ENCODE measurements around the gene TMEM63C.

TMEM63C gene

GRCh38 chr14:77241955-77242354, 60.4 kb downstream of the TMEM63C start:
- DNase-seq (ENCODE audit: low spot score in 2 of 2) (no peak), ATAC-seq (replicated peaks; ENCODE audit: extremely low read depth, poor library complexity, severe bottlenecking) (no peak)
- Mint-ChIP-seq H3K27me3 (no peaks in the 10 kb centered on the region), H3K36me3 (ENCODE audit: insufficient read depth) (peaks cover 2% of the 10 kb centered on the region), H3K4me3 (no peak overlapping the region), H3K4me1 (no peaks in the 10 kb centered on the region), H3K9me3 (no peaks in the 10 kb centered on the region), H3K27ac (ENCODE audit: low read depth) (no peak overlapping the region)

GRCh38 chr14:77242752-77243151, 61.2 kb downstream of the TMEM63C start:
- DNase-seq (ENCODE audit: low spot score in 2 of 2) = no peak
- Mint-ChIP-seq H3K4me1 (no peaks in the 10 kb centered on the region), H3K4me3 (no peak overlapping the region), H3K36me3 (ENCODE audit: insufficient read depth) (peaks cover 2% of the 10 kb centered on the region), H3K9me3 (no peaks in the 10 kb centered on the region), H3K27me3 (no peaks in the 10 kb centered on the region), H3K27ac (ENCODE audit: low read depth) (no peak overlapping the region)
- no peak for ATAC-seq (replicated peaks; ENCODE audit: extremely low read depth, poor library complexity, severe bottlenecking)

DNA sequence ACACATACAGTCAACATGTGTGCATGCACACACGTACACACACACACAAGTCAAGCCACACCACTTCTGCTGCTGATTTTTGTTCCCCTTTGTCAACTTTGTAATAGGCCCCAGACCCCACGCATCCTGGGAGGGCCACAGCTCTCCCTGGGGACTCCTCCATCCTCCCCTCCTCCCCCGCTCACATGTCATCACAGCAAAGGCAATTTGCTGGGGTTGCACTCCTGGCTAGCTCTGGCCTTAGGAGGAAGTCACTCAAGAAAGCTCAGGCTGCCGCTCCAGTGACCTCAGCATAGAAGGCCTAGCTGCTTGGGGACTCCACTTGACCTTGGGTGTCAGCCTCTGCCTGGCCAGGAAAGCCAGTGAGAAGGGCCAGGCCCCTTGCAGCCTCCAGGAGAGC, 62.3 kb downstream of the TMEM63C start:
- H3K4me3 Mint-ChIP-seq = no peak overlapping the region
- no peak overlapping the region for H3K27ac Mint-ChIP-seq (ENCODE audit: low read depth)
- DNase-seq (ENCODE audit: low spot score in 2 of 2) (no peak), ATAC-seq (replicated peaks; ENCODE audit: extremely low read depth, poor library complexity, severe bottlenecking) (no peak)
- no peaks in the 10 kb centered on the region for H3K27me3 Mint-ChIP-seq
- H3K9me3 Mint-ChIP-seq = no peaks in the 10 kb centered on the region
- peaks cover 2% of the 10 kb centered on the region for H3K36me3 Mint-ChIP-seq (ENCODE audit: insufficient read depth)
- no peaks in the 10 kb centered on the region for H3K4me1 Mint-ChIP-seq

DNA sequence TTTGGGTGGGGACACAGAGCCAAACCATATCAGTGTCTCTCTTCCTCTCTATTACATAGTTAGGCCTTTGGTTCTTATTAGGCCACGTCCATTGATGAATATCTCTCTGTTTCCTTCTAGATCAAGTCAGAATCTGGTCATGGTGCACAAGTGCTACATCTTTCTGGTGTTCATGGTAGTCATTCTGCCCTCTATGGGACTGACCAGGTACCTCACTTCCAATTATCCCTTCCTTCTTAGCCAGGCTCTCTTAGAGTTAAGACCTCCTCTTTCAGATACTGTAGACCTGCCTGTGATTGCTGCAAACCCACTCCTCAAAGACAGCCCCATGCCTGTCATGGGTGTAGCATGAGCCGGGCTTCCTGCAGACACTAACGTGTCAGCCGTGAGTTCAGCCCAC, 64.2 kb downstream of the TMEM63C start:
- H3K27ac Mint-ChIP-seq (ENCODE audit: low read depth) = no peak overlapping the region
- no peaks in the 10 kb centered on the region for H3K4me1 Mint-ChIP-seq
- H3K9me3 Mint-ChIP-seq = no peaks in the 10 kb centered on the region
- no peaks in the 10 kb centered on the region for H3K27me3 Mint-ChIP-seq
- no peak overlapping the region for H3K4me3 Mint-ChIP-seq
- ATAC-seq (replicated peaks; ENCODE audit: extremely low read depth, poor library complexity, severe bottlenecking) (no peak), DNase-seq (ENCODE audit: low spot score in 2 of 2) (no peak)
- H3K36me3 Mint-ChIP-seq (ENCODE audit: insufficient read depth) = peaks cover 4% of the 10 kb centered on the region

GRCh38 chr14:77246784-77247183, 65.2 kb downstream of the TMEM63C start:
- no peak for DNase-seq (ENCODE audit: low spot score in 2 of 2)
- Mint-ChIP-seq H3K36me3 (ENCODE audit: insufficient read depth) (peaks cover 2% of the 10 kb centered on the region), H3K9me3 (no peaks in the 10 kb centered on the region), H3K4me1 (no peaks in the 10 kb centered on the region), H3K27ac (ENCODE audit: low read depth) (no peak overlapping the region), H3K27me3 (no peaks in the 10 kb centered on the region), H3K4me3 (no peak overlapping the region)
- ATAC-seq (replicated peaks; ENCODE audit: extremely low read depth, poor library complexity, severe bottlenecking) = no peak

GRCh38 chr14:77248666-77249065, 67.1 kb downstream of the TMEM63C start:
- no peaks in the 10 kb centered on the region for H3K4me1 Mint-ChIP-seq
- no peak overlapping the region for H3K4me3 Mint-ChIP-seq
- peaks cover 8% of the 10 kb centered on the region for H3K27me3 Mint-ChIP-seq
- H3K27ac Mint-ChIP-seq (ENCODE audit: low read depth) = no peak overlapping the region
- H3K9me3 Mint-ChIP-seq = no peaks in the 10 kb centered on the region
- DNase-seq (ENCODE audit: low spot score in 2 of 2) (no peak), ATAC-seq (replicated peaks; ENCODE audit: extremely low read depth, poor library complexity, severe bottlenecking) (no peak)
- H3K36me3 Mint-ChIP-seq (ENCODE audit: insufficient read depth) = peaks cover 5% of the 10 kb centered on the region

DNA sequence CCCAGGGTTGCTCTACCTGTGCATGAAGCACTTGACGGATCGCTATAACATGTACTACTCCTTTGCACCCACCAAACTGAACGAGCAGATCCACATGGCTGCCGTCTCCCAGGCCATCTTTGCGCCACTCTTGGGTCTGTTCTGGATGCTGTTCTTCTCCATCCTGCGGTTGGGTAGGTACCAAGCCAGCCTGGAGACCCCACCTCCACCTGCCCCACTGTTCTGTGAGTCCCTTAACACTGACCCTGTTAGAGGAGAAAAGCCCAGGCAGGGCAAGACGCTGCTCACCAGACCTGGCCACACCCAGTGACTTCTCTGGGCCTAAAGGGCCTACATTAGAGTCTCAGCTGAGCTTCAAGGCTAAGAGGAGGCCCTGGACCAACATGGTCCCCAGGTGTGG, 67.7 kb downstream of the TMEM63C start:
- Mint-ChIP-seq H3K27ac (ENCODE audit: low read depth) (no peak overlapping the region), H3K36me3 (ENCODE audit: insufficient read depth) (peaks cover 5% of the 10 kb centered on the region), H3K4me3 (no peak overlapping the region), H3K27me3 (peaks cover 11% of the 10 kb centered on the region), H3K9me3 (no peaks in the 10 kb centered on the region), H3K4me1 (no peaks in the 10 kb centered on the region)
- DNase-seq (ENCODE audit: low spot score in 2 of 2) (no peak), ATAC-seq (replicated peaks; ENCODE audit: extremely low read depth, poor library complexity, severe bottlenecking) (no peak)

- Mint-ChIP-seq H3K27me3 (peaks cover 15% of the 10 kb centered on the region), H3K36me3 (ENCODE audit: insufficient read depth) (peaks cover 5% of the 10 kb centered on the region), H3K4me1 (no peaks in the 10 kb centered on the region), H3K4me3 (no peak overlapping the region), H3K9me3 (no peaks in the 10 kb centered on the region), H3K27ac (ENCODE audit: low read depth) (no peak overlapping the region)
- DNase-seq (ENCODE audit: low spot score in 2 of 2) (no peak), ATAC-seq (replicated peaks; ENCODE audit: extremely low read depth, poor library complexity, severe bottlenecking) (no peak)
Observed at GRCh38 chr14:77250927-77251326, 69.3 kb downstream of the TMEM63C start.

GRCh38 chr14:77251870-77252269, 70.3 kb downstream of the TMEM63C start:
- no peaks in the 10 kb centered on the region for H3K4me1 Mint-ChIP-seq
- H3K4me3 Mint-ChIP-seq = no peak overlapping the region
- no peaks in the 10 kb centered on the region for H3K9me3 Mint-ChIP-seq
- peaks cover 24% of the 10 kb centered on the region for H3K27me3 Mint-ChIP-seq
- H3K27ac Mint-ChIP-seq (ENCODE audit: low read depth) = no peak overlapping the region
- DNase-seq (ENCODE audit: low spot score in 2 of 2) (no peak), ATAC-seq (replicated peaks; ENCODE audit: extremely low read depth, poor library complexity, severe bottlenecking) (no peak)
- H3K36me3 Mint-ChIP-seq (ENCODE audit: insufficient read depth) = peaks cover 5% of the 10 kb centered on the region

- no peak overlapping the region for H3K4me3 Mint-ChIP-seq
- no peaks in the 10 kb centered on the region for H3K9me3 Mint-ChIP-seq
- H3K27ac Mint-ChIP-seq (ENCODE audit: low read depth) = no peak overlapping the region
- H3K4me1 Mint-ChIP-seq = no peaks in the 10 kb centered on the region
- peaks cover 5% of the 10 kb centered on the region for H3K36me3 Mint-ChIP-seq (ENCODE audit: insufficient read depth)
- H3K27me3 Mint-ChIP-seq = peaks cover 25% of the 10 kb centered on the region
- DNase-seq (ENCODE audit: low spot score in 2 of 2) (no peak), ATAC-seq (replicated peaks; ENCODE audit: extremely low read depth, poor library complexity, severe bottlenecking) (no peak)
Observed at GRCh38 chr14:77253333-77254190, 72.0 kb downstream of the TMEM63C start.

GRCh38 chr14:77256694-77257093, 75.1 kb downstream of the TMEM63C start:
- Mint-ChIP-seq H3K36me3 (ENCODE audit: insufficient read depth) (peaks cover 2% of the 10 kb centered on the region), H3K27ac (ENCODE audit: low read depth) (no peak overlapping the region), H3K27me3 (peaks cover 35% of the 10 kb centered on the region), H3K9me3 (no peaks in the 10 kb centered on the region), H3K4me1 (no peaks in the 10 kb centered on the region), H3K4me3 (no peak overlapping the region)
- ATAC-seq (replicated peaks; ENCODE audit: extremely low read depth, poor library complexity, severe bottlenecking) = no peak
- DNase-seq (ENCODE audit: low spot score in 2 of 2) = no peak

DNA sequence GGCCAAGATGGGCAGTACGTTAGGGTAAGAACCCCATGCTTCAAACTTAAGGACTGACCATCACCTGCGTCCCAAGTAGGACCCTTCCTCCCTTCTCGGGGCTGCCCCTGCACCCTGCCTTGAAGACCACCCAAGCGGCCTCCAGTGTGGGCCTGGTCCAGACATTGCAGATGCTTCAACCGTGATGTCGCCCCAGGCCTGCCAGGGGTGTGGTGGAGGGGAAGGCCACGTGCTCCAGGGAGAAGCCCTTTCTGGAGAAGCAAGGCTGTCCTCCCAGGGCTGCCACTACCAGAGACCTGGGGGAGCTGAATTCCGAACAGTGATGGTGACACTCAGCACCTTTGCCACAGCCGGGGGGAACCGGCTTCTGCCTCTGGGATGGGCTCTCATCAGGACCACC, 76.1 kb downstream of the TMEM63C start:
- ATAC-seq (replicated peaks; ENCODE audit: extremely low read depth, poor library complexity, severe bottlenecking) = no peak

GRCh38 chr14:77258566-77258965, 77.0 kb downstream of the TMEM63C start:
- Mint-ChIP-seq H3K9me3 (no peaks in the 10 kb centered on the region), H3K36me3 (ENCODE audit: insufficient read depth) (no peaks in the 10 kb centered on the region), H3K27ac (ENCODE audit: low read depth) (no peak overlapping the region), H3K27me3 (peaks cover 47% of the 10 kb centered on the region), H3K4me3 (no peak overlapping the region), H3K4me1 (no peaks in the 10 kb centered on the region)
- ATAC-seq (replicated peaks; ENCODE audit: extremely low read depth, poor library complexity, severe bottlenecking) (no peak), DNase-seq (ENCODE audit: low spot score in 2 of 2) (no peak)

More for the DNA sequence above, 76.1 kb downstream of the TMEM63C start:
- peaks cover 45% of the 10 kb centered on the region for H3K27me3 Mint-ChIP-seq
- H3K4me3 Mint-ChIP-seq = no peak overlapping the region
- no peak for DNase-seq (ENCODE audit: low spot score in 2 of 2)
- no peak overlapping the region for H3K27ac Mint-ChIP-seq (ENCODE audit: low read depth)
- no peaks in the 10 kb centered on the region for H3K4me1 Mint-ChIP-seq
- peaks cover 2% of the 10 kb centered on the region for H3K36me3 Mint-ChIP-seq (ENCODE audit: insufficient read depth)
- H3K9me3 Mint-ChIP-seq = no peaks in the 10 kb centered on the region
